A549 (cell line): ENCODE data around the gene DPEP3. TPM values are rescaled to one million over a fixed set of nuclear protein-coding genes. Genes with fewer than 3 reads are reported as not detected.

Source experiments
- ATAC-seq, 2 experiments: fragments of 200-7000 bp in 1 of 2; fragments of >200 bp in 1 of 2; cut with Nextera tagmentation in 1 of 2; cut with Tn5 transposase in 1 of 2; 3 replicates each; pipeline versions ENCODE4 v1.8.0 to v1.9.1; 2018 to 2020; ENCODE audit warnings: mild to moderate bottlenecking in 1 of 2, moderate library complexity in 1 of 2
- CTCF ChIA-PET: fragments of 300-600 bp; sonication (Branson Sonifier 250); formaldehyde crosslinking; extraction: SDS; loops from one replicate; lab custom pipeline; 2021; ENCODE audit warnings: antibody characterized with exemption, inconsistent platforms; lab: Yijun Ruan, JAX
- POLR2A ChIA-PET: fragments of 350-600 bp; formaldehyde crosslinking; extraction: SDS; loops from one replicate; lab custom pipeline; 2021; ENCODE audit warnings: antibody characterized with exemption, inconsistent platforms; lab: Yijun Ruan, JAX
- DNase-seq, 2 experiments: peaks; one replicate each; pipeline versions ENCODE4 v3.0.0 to v3.0.0-alpha.2; 2011 to 2016; ENCODE audit warnings: low read depth in 1 of 2, low spot score in 1 of 2
- FAIRE-seq: peaks from 2 replicates; lab custom pipeline; 2011; peaks lifted over from hg19 to GRCh38; lab: Jason Lieb, UNC
- H3K27ac ChIP-seq, 2 experiments: fragments of >200 bp; sonication (Bioruptor Twin); formaldehyde crosslinking; 3 replicates each; pipeline ENCODE4 v1.5.1; 2016 to 2017
- H3K4me1 ChIP-seq: fragments of >200 bp; sonication (Bioruptor Twin); formaldehyde crosslinking; 3 replicates; pipeline ENCODE4 v1.6.1; 2016
- H3K4me2 ChIP-seq: fragments of >200 bp; sonication (Bioruptor Twin); formaldehyde crosslinking; 3 replicates; pipeline ENCODE4 v1.6.1; 2016
- H3K4me3 ChIP-seq: fragments of >200 bp; sonication (Bioruptor Twin); formaldehyde crosslinking; 3 replicates; pipeline ENCODE4 v1.5.1; 2016
- H3K9me3 ChIP-seq: fragments of >200 bp; sonication (Bioruptor Twin); formaldehyde crosslinking; 3 replicates; pipeline ENCODE4 v1.6.1; 2016
- BCL3 ChIP-seq: fragments of >200 bp; sonication (Bioruptor Twin); formaldehyde crosslinking; IDR thresholded peaks from 3 replicates; pipeline ENCODE4 v1.6.1; 2016
- CEBPB ChIP-seq, 2 experiments: fragments of >200 bp in 1 of 2; sonication (Bioruptor Twin) in 1 of 2; formaldehyde crosslinking in 1 of 2; IDR thresholded peaks; 2 replicates each; pipeline ENCODE4 v1.6.1; 2012 to 2016
- FOSL2 ChIP-seq, 2 experiments: fragments of 450-650 bp in 1 of 2; fragments of >200 bp in 1 of 2; sonication (Bioruptor Twin) in 1 of 2; formaldehyde crosslinking; IDR thresholded peaks; 2 replicates each; pipeline versions ENCODE4 v1.5.0 to v1.6.1; 2016 to 2020; ENCODE audit warnings: mild to moderate bottlenecking in 1 of 2, moderate library complexity in 1 of 2
- FOXS1 ChIP-seq: fragments of 250-450 bp; sonication (Bioruptor Pico); IDR thresholded peaks from 2 replicates; pipeline ENCODE4 v1.5.0; 2020; ENCODE audit warnings: mild to moderate bottlenecking, moderate library complexity
- HOXA7 ChIP-seq: fragments of 250-450 bp; sonication (Bioruptor Pico); IDR thresholded peaks from 2 replicates; pipeline ENCODE4 v1.5.0; 2020; ENCODE audit warnings: mild to moderate bottlenecking, moderate library complexity
- JUN ChIP-seq, 2 experiments: fragments of >200 bp; sonication (Bioruptor Twin); formaldehyde crosslinking; IDR thresholded peaks; 2 replicates in 1 of 2; 3 replicates in 1 of 2; pipeline ENCODE4 v1.6.1; 2016 to 2017
- KDM1A ChIP-seq: fragments of 200-600 bp; sonication (generic); IDR thresholded peaks from 2 replicates; pipeline ENCODE4 v1.6.1; 2016; ENCODE audit warnings: low read depth, mild to moderate bottlenecking
- MAX ChIP-seq: IDR thresholded peaks from 2 replicates; pipeline ENCODE4 v1.6.1; 2012
- MAZ ChIP-seq: fragments of 150-350 bp; IDR thresholded peaks from 2 replicates; pipeline ENCODE4 v1.6.1; 2014; ENCODE audit warnings: antibody characterized with exemption, low read depth, low read length, borderline replicate concordance
- MYC ChIP-seq: IDR thresholded peaks from 2 replicates; pipeline ENCODE4 v1.6.1; 2012; ENCODE audit warnings: mild to moderate bottlenecking, inconsistent platforms, low read length, improper control_type of control experiment, borderline replicate concordance
- NPAS2 ChIP-seq: fragments of 250-450 bp; sonication (Bioruptor Pico); IDR thresholded peaks from 2 replicates; pipeline ENCODE4 v1.8.0; 2022; ENCODE audit warnings: mild to moderate bottlenecking, moderate library complexity, borderline replicate concordance
- PHF8 ChIP-seq: fragments of 200-600 bp; sonication (generic); IDR thresholded peaks from 2 replicates; pipeline ENCODE4 v1.6.1; 2016; ENCODE audit warnings: low read depth, mild to moderate bottlenecking, antibody characterized with exemption, moderate library complexity, borderline replicate concordance
- POLR2A ChIP-seq: IDR thresholded peaks from 2 replicates; pipeline ENCODE4 v1.6.1; 2012; ENCODE audit warnings: mild to moderate bottlenecking, low read length
- POLR2AphosphoS2 ChIP-seq: conservative IDR thresholded peaks from 2 replicates; pipeline ENCODE4 v1.6.1; 2012; ENCODE audit warnings: low read length, improper control_type of control experiment, inconsistent platforms
- RARB ChIP-seq: fragments of 250-450 bp; sonication (Bioruptor Pico); IDR thresholded peaks from 2 replicates; pipeline ENCODE4 v1.8.0; 2021; ENCODE audit warnings: mild to moderate bottlenecking, moderate library complexity
- TFCP2L1 ChIP-seq: fragments of 250-450 bp; sonication (Bioruptor Pico); IDR thresholded peaks from 2 replicates; pipeline ENCODE4 v1.5.0; 2021; ENCODE audit warnings: mild to moderate bottlenecking
- USF2 ChIP-seq: fragments of 450-650 bp; IDR thresholded peaks from 2 replicates; pipeline ENCODE4 v1.6.1; 2014; ENCODE audit warnings: antibody characterized with exemption
- ZFP36 ChIP-seq: fragments of 450-650 bp; IDR thresholded peaks from 2 replicates; pipeline ENCODE4 v1.6.1; 2014; ENCODE audit warnings: borderline replicate concordance; ENCODE audit not compliant: partially characterized antibody
- WGBS: methylation state at CpG from one replicate; pipeline ENCODE4 v1.1.6; 2017; ENCODE audit errors: missing lambda C conversion rate; 5-methylcytosine and 5-hydroxymethylcytosine counted together
- polyA plus RNA-seq, 4 experiments: library from polyadenylated mRNA; depleted of rRNA in 3 of 4; stranded (reverse); fragments of >200 nt; fragmentation: RNase III in 1 of 4; extraction: RNeasy Plus Mini Kit Qiagen cat#74134 plus additional on column Dnase treatment in 1 of 4; gene quantifications; 2 replicates in 3 of 4; 3 replicates in 1 of 4; pipeline ENCODE4 v1.2.3, GENCODE V29; 2011 to 2017

Gene DPEP3
- polyA plus RNA-seq, 2 of the 4 experiments (the other 2 are of a cell fraction), result not detected

DNA sequence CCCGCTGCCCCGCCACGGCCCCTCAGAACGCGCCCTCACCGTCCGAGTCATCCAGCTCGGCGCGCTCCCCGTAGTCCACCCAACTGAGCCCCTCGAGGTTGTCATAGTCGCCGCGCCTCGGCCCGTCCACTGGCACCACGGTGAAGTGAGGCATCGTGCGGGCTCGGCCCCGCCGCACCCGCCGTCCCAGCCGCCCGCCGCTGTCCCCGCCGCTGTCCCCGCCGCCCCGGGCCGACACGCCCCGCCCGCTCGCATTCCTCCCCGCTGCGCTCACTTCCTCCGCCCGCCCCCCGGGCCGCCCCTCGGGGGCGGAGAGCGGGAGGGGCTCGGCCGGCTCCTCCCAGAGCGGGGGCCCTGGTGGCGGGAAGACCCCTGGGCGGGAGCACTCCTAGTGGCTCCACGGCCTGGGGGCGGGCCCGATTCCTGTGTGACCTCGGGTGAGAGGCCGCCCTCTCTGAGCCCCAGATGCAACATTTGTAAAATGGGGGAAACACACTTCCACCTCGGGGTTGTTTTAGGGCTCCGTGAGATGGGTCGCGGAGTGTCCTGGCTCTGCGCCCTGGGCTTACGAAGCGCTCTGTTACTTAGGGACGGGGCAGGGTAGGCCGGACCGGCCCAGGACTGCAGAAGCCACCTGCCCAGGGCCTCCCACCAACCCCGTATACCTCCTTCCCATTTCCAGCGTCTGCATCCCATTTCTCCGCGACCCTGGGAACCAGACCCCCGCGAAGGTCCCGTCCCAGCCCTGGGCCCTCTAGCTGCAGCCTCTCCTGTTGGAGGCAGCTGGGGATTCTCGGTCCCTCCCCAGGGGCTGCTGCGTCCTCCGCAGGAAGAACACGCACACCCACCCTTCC lies 11.7 kb downstream of the DPEP3 start, which contains the start of gene SLC12A4:
TSS of gene SLC12A4 (minus strand) at position 238 of the 854 bp plus-strand sequence. CDS start at position 154, 84 bp downstream.
- H3K27ac ChIP-seq, result peak within 1 kb of the TSS; percentile 94 to 95
- WGBS, result 18% methylated on average over 18 of the region's 78 CpGs
- no peak for FAIRE-seq

DNA sequence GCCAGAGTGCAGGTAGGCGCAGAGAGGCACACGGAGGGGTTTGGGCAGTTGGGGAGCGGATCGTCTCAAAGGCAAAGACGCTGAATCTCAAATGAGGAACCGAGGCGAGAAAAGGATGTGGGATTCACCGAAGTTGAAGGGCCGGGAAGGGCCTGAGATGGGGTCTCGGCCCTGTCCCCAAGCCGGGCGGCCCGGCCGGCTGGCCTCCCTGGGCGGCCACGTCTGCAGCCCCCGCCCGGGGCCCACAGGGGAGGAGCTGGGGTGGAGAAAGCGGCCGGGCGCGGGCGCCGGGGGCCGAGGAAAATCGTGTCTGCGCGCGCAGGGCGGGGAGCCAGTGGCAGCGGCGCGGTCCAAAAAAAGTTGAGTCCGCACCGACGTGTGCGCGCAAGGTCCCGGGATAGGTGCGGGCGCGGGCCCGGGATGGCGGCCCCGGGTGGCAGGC lies 12.3 kb downstream of the DPEP3 start:
- ATAC-seq, result peak; percentile 21 to 48; a peak in 5 of 6 replicates
- POLR2A ChIA-PET, result no interaction called here
- no peak for FAIRE-seq
- Histone ChIP-seq H3K4me3 (peak overlapping the region; percentile 95), H3K4me1 (peaks cover 25% of the 10 kb centered on the region), H3K4me2 (peak overlapping the region; percentile 89), H3K9me3 (no peaks in the 10 kb centered on the region), H3K27ac (peak overlapping the region; percentile 94 to 95)
- WGBS, result 0% methylated on average over 14 of the region's 45 CpGs
- peak in 1 of 2 experiments; percentile 36 for DNase-seq
- CTCF ChIA-PET, result no interaction called here
- TF ChIP-seq MYC (no peak), TFCP2L1 (peak; percentile 54; the same call in 1 of the 2 replicates)

More for the DNA sequence above, 11.7 kb downstream of the DPEP3 start, which contains the start of gene SLC12A4:
- CTCF ChIA-PET, result interaction anchor here (0.6 to 1.3 kb wide), 2 partner anchors 49 to 72 kb away, joined by 3 to 4 read pairs; no protein-coding TSS in a partner anchor
- DNase-seq (peak; percentile 78 to 84), ATAC-seq (peak; percentile 83 to 88)
- Histone ChIP-seq H3K4me2 (peak within 1 kb of the TSS; percentile 89), H3K4me1 (peaks cover 25% of the 10 kb centered on the region), H3K4me3 (peak within 1 kb of the TSS; percentile 95), H3K9me3 (no peaks in the 10 kb centered on the region)
- POLR2A ChIA-PET, result no interaction called here
- no peak for TF ChIP-seq POLR2AphosphoS2
- no peak for TF ChIP-seq CEBPB (IDR thresholded peaks at IDR 0.05)
- peak; percentile 74 for TF ChIP-seq POLR2A
- TF ChIP-seq NPAS2, result no peak
- TF ChIP-seq MAX, result peak; percentile 20; the same call in 1 of the 2 replicates
- TF ChIP-seq FOXS1 (CRISPR knock-in tag), result no peak
- TF ChIP-seq JUN (IDR thresholded peaks at IDR 0.05), result peak; percentile 40 to 88; a peak in 3 of 5 replicates
- no peak for TF ChIP-seq USF2
- TF ChIP-seq FOSL2 (IDR thresholded peaks at IDR 0.05), result no peak
- TF ChIP-seq FOSL2 (CRISPR knock-in tag; IDR thresholded peaks at IDR 0.05), result 0 out of 2 replicates have a peak, but pooled peaks have one; percentile 43
- no peak for TF ChIP-seq RARB (CRISPR knock-in tag)
- peak; percentile 31; the same call in 1 of the 3 replicates for TF ChIP-seq BCL3
- TF ChIP-seq ZFP36, result peak; percentile 99
- no peak for TF ChIP-seq HOXA7 (CRISPR knock-in tag)
- peak; percentile 82; the same call in 1 of the 2 replicates for TF ChIP-seq KDM1A
- TF ChIP-seq MAZ, result peak; percentile 62; the same call in 1 of the 2 replicates
- peak; percentile 75; the same call in 1 of the 2 replicates for TF ChIP-seq PHF8
- TF ChIP-seq, all 56 proteins: peak for 9
